ENCODE results near the gene MSI2. TPM values are rescaled to one million over a fixed set of nuclear protein-coding genes. Genes with fewer than 3 reads are reported as not detected.

Gene MSI2
- total and polyA plus RNA-seq, 12 donors = 32.6 to 411 (median 148) TPM

DNA sequence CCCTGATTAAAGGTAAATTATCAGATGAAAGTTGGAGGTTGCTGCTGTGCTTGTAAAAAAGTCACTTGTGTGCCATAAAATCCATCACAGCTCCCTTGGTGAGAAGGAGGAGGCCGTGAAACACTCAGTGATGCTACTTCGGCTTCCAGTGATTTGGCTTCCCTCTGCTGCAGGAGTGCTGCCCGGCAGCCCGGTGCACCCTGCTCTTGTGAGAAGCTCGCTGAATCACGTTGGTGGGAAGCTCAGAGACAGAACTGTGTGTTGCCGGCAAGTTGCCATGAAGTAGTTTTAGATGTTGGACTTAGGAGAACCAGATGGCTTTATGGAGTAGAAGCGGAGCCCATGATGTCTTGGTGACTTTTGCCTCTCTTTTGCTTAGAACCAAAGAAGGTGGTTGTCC, 33.3 kb downstream of the MSI2 start:
- Histone ChIP-seq H3K9me3 (replicated peaks in 1 of 3) (no peaks in the 10 kb centered on the region), H3K27ac (peak overlapping the region in 3 of 5 donors; percentile 40 to 79 (median 66)), H3K36me3 (replicated peaks in 1 of 2) (peaks cover 0 to 1% of the 10 kb centered on the region in 2 donors), H3K27me3 (no peaks in the 10 kb centered on the region), H3K4me3 (no peak overlapping the region), H3K4me1 (replicated peaks in 1 of 2) (peaks cover 36 to 53% of the 10 kb centered on the region in 2 donors)
- DNase-seq = peak in 1 of 7 donors; percentile 34
- intact Hi-C loops (cut with DNase I) = no loop called here
- WGBS, 4 donors = 68 to 83% (median 73%) methylated on average over 4 to 8 of the region's 8 CpGs
- TF ChIP-seq POLR2A (IDR thresholded peaks at IDR 0.05) = no peak
- TF ChIP-seq, protein P1, sequence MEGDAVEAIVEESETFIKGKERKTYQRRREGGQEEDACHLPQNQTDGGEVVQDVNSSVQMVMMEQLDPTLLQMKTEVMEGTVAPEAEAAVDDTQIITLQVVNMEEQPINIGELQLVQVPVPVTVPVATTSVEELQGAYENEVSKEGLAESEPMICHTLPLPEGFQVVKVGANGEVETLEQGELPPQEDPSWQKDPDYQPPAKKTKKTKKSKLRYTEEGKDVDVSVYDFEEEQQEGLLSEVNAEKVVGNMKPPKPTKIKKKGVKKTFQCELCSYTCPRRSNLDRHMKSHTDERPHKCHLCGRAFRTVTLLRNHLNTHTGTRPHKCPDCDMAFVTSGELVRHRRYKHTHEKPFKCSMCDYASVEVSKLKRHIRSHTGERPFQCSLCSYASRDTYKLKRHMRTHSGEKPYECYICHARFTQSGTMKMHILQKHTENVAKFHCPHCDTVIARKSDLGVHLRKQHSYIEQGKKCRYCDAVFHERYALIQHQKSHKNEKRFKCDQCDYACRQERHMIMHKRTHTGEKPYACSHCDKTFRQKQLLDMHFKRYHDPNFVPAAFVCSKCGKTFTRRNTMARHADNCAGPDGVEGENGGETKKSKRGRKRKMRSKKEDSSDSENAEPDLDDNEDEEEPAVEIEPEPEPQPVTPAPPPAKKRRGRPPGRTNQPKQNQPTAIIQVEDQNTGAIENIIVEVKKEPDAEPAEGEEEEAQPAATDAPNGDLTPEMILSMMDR (IDR thresholded peaks at IDR 0.05) = no peak

DNA sequence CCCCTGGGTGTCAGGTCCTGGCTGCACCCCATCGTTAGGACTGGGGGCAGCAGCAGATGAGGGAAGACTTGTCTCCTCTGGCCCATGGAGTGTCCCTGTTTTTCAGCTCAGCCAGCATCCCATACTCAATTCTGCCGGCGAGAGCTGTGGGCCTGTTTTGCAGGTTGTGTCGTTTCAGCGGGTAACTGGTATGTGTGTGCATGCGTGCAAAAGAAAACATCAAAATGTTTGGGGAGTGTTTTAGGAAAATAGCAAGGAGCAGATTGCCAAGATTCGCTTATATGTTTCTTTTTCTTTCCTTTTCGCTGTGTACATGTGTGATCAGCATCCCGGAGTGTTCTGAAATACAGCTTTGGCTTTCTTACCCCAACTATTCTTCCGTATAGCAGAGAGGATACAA, 34.7 kb downstream of the MSI2 start:
- DNase-seq = no peak
- Histone ChIP-seq H3K27ac (peak overlapping the region in 1 of 5 donors; percentile 25), H3K36me3 (replicated peaks in 1 of 2) (peaks cover 0 to 3% of the 10 kb centered on the region in 2 donors), H3K4me1 (replicated peaks in 1 of 2) (peaks cover 24 to 52% of the 10 kb centered on the region in 2 donors), H3K27me3 (no peaks in the 10 kb centered on the region), H3K9me3 (replicated peaks in 1 of 3) (no peaks in the 10 kb centered on the region), H3K4me3 (no peak overlapping the region)
- 86 to 88% (median 87%) methylated on average over 10 of the region's 10 CpGs for WGBS, 4 donors
- intact Hi-C loops (cut with DNase I) = no loop called here
- no peak for TF ChIP-seq POLR2A (IDR thresholded peaks at IDR 0.05)
- TF ChIP-seq, protein P1 (IDR thresholded peaks at IDR 0.05) = no peak

DNA sequence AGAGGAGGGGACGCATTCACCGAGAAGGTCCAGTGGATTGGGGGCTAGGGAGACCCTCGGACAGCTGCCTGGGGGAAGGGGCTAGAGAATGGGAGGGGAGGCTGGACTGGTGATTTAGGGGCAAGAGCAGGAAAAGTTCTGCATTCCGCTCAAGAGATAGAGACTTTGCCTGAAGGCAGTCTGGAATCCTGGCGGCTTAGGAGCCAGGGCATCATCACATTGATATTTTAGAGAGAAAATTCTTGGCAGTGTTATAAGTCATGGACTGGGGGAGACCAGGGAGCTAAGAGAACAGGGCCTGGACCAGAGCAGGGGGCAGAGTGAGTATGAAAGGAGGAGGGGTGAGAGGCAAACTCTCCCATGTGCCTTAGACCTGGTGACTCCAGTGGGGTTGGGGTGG, 35.8 kb downstream of the MSI2 start:
- peak overlapping the region in 2 of 5 donors; percentile 30 to 35 for H3K27ac ChIP-seq
- H3K4me3 ChIP-seq = no peak overlapping the region
- no peaks in the 10 kb centered on the region for H3K27me3 ChIP-seq
- intact Hi-C loops (cut with DNase I) = no loop called here
- no peak for DNase-seq
- 90 to 93% (median 92%) methylated on average over 5 of the region's 5 CpGs for WGBS, 4 donors
- H3K4me1 ChIP-seq (replicated peaks in 1 of 2) = peaks cover 25 to 46% of the 10 kb centered on the region in 2 donors
- H3K36me3 ChIP-seq (replicated peaks in 1 of 2) = peaks cover 0 to 3% of the 10 kb centered on the region in 2 donors
- no peaks in the 10 kb centered on the region for H3K9me3 ChIP-seq (replicated peaks in 1 of 3)
- TF ChIP-seq, protein P1 (IDR thresholded peaks at IDR 0.05) = no peak
- TF ChIP-seq POLR2A (IDR thresholded peaks at IDR 0.05) = no peak

DNA sequence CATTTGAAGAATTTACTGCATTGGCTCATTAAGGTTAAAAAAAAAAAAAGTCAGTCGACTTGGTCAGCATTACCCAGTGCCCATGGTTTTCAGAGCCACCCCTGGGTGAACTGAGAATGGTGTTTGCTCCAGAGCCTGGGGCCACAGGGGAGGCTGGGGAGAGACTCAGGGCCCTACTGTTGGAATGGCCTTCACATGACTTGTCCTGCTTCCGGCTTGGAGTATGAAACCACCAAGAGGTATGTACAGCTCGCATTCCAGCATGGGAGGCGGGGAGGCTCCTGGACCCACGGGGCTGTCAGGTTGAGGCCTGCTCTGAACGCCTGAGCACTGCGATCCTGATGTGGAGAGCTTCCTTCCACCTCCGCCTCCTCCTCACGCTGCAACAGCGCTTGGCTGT, 36.8 kb downstream of the MSI2 start:
- TF ChIP-seq POLR2A (IDR thresholded peaks at IDR 0.05) = no peak
- TF ChIP-seq, protein P1 (IDR thresholded peaks at IDR 0.05) = no peak
- WGBS, 4 donors = 78 to 81% (median 81%) methylated on average over 10 of the region's 10 CpGs
- no peaks in the 10 kb centered on the region for H3K9me3 ChIP-seq (replicated peaks in 1 of 3)
- no peak overlapping the region for H3K4me3 ChIP-seq
- H3K4me1 ChIP-seq (replicated peaks in 1 of 2) = peaks cover 21 to 36% of the 10 kb centered on the region in 2 donors
- peak overlapping the region in 2 of 5 donors; percentile 35 to 42 for H3K27ac ChIP-seq
- H3K27me3 ChIP-seq = no peaks in the 10 kb centered on the region
- DNase-seq = peak in 2 of 7 donors; percentile 48 to 62
- intact Hi-C loops (cut with DNase I) = no loop called here
- H3K36me3 ChIP-seq (replicated peaks in 1 of 2) = peaks cover 0 to 7% of the 10 kb centered on the region in 2 donors

Measured in adrenal gland (tissue), 12 donors.